Measurements from ENCODE around the gene SLC23A2.
A peak's percentile ranks its signal among the peaks of the same experiment; 100 is the strongest.
"Not testable (repeated sequence)": the region's sequence is repeated elsewhere in the genome, so short reads cannot be mapped to it uniquely, and the experiment has no call there.

Gene SLC23A2

GRCh38 chr20:5001174-5002076 lies at the start of gene SLC23A2:
Gene SLC23A2 (minus strand): TSS chr20:5001510. CDS start chr20:4932562, 68,948 bp downstream.
- peak; percentile 84 for DNase-seq (ENCODE audit: low spot score)

GRCh38 chr20:5046656-5047339 lies 45.5 kb upstream of the SLC23A2 start:
- DNase-seq (ENCODE audit: low spot score) = no peak

GRCh38 chr20:5045906-5046305 lies 44.6 kb upstream of the SLC23A2 start:
- no peak for DNase-seq (ENCODE audit: low spot score)

GRCh38 chr20:5044075-5044620 lies 42.8 kb upstream of the SLC23A2 start:
- DNase-seq (ENCODE audit: low spot score) = no peak

- no peak for DNase-seq (ENCODE audit: low spot score)
Measured at GRCh38 chr20:5041433-5041832, 40.1 kb upstream of the SLC23A2 start.

GRCh38 chr20:5040345-5040744 lies 39.0 kb upstream of the SLC23A2 start:
- no peak for DNase-seq (ENCODE audit: low spot score)

GRCh38 chr20:5039889-5040288 lies 38.6 kb upstream of the SLC23A2 start:
- DNase-seq (ENCODE audit: low spot score) = no peak

GRCh38 chr20:5039255-5039657 lies 37.9 kb upstream of the SLC23A2 start:
- no peak for DNase-seq (ENCODE audit: low spot score)

GRCh38 chr20:5036828-5037227 lies 35.5 kb upstream of the SLC23A2 start:
- no peak for DNase-seq (ENCODE audit: low spot score)

- not testable (repeated sequence) for DNase-seq (ENCODE audit: low spot score)
Measured at GRCh38 chr20:5035518-5035917, 34.2 kb upstream of the SLC23A2 start.

GRCh38 chr20:5033566-5033965 lies 32.3 kb upstream of the SLC23A2 start:
- DNase-seq (ENCODE audit: low spot score) = no peak

- DNase-seq (ENCODE audit: low spot score) = not testable (repeated sequence)
Measured at GRCh38 chr20:5031701-5032100, 30.4 kb upstream of the SLC23A2 start.

- no peak for DNase-seq (ENCODE audit: low spot score)
Measured at GRCh38 chr20:5031206-5031557, 29.9 kb upstream of the SLC23A2 start.

- DNase-seq (ENCODE audit: low spot score) = no peak
Measured at GRCh38 chr20:5030348-5031205, 29.3 kb upstream of the SLC23A2 start.

GRCh38 chr20:5028258-5029059 lies 27.1 kb upstream of the SLC23A2 start:
- DNase-seq (ENCODE audit: low spot score) = not testable (repeated sequence)

GRCh38 chr20:5024982-5025381 lies 23.7 kb upstream of the SLC23A2 start:
- DNase-seq (ENCODE audit: low spot score) = no peak

- DNase-seq (ENCODE audit: low spot score) = no peak
Measured at GRCh38 chr20:5024103-5024502, 22.8 kb upstream of the SLC23A2 start.

GRCh38 chr20:5023171-5023570 lies 21.9 kb upstream of the SLC23A2 start:
- DNase-seq (ENCODE audit: low spot score) = not testable (repeated sequence)

GRCh38 chr20:5020760-5021159 lies 19.4 kb upstream of the SLC23A2 start:
- DNase-seq (ENCODE audit: low spot score) = no peak

- DNase-seq (ENCODE audit: low spot score) = no peak
Measured at GRCh38 chr20:5013682-5014447, 12.6 kb upstream of the SLC23A2 start.
